Fibroblast of mammary gland (primary cell): ENCODE measurements around the gene SMIM35.

Experiments used
- DNase-seq: peaks from one replicate; pipeline ENCODE4 v3.0.0-alpha.2; 2010; ENCODE audit warnings: low read depth
- H3K4me3 ChIP-seq: 2 replicates; pipeline ENCODE4 v1.5.1; 2011; ENCODE audit warnings: low read depth, mild to moderate bottlenecking, low read length, moderate library complexity; ENCODE audit not compliant: control insufficient read depth
- CTCF ChIP-seq: conservative IDR thresholded peaks from 2 replicates; pipeline ENCODE4 v1.5.1; 2011; ENCODE audit warnings: low read depth, low read length, inconsistent platforms; ENCODE audit not compliant: control insufficient read depth, insufficient read depth

The SMIM35 gene

GRCh38 chr11:118059246-118059940 lies 27.4 kb downstream of the SMIM35 start:
- H3K4me3 ChIP-seq = no peak overlapping the region
- no peak for TF ChIP-seq CTCF
- DNase-seq = no peak

GRCh38 chr11:118058311-118059245 lies 28.2 kb downstream of the SMIM35 start:
- TF ChIP-seq CTCF = no peak
- no peak overlapping the region for H3K4me3 ChIP-seq
- no peak for DNase-seq

- no peak overlapping the region for H3K4me3 ChIP-seq
- no peak for DNase-seq
- no peak for TF ChIP-seq CTCF
These were observed 29.3 kb downstream of the SMIM35 start for GRCh38 chr11:118057251-118058145.

- no peak for DNase-seq
- no peak for TF ChIP-seq CTCF
- no peak overlapping the region for H3K4me3 ChIP-seq
These were observed 30.0 kb downstream of the SMIM35 start for GRCh38 chr11:118056806-118057205.

GRCh38 chr11:118055966-118056365 lies 30.8 kb downstream of the SMIM35 start:
- no peak for TF ChIP-seq CTCF
- no peak for DNase-seq
- H3K4me3 ChIP-seq = no peak overlapping the region
